ENCODE data around the gene EPHB1.

Gene EPHB1

GRCh38 chr3:135147657-135148056 lies 352.6 kb downstream of the EPHB1 start:
- in situ Hi-C loops (cut with MboI; ENCODE audit: low sequenced_read_pairs), result no loop called here

GRCh38 chr3:135148398-135149020 lies 353.4 kb downstream of the EPHB1 start:
- in situ Hi-C loops (cut with MboI; ENCODE audit: low sequenced_read_pairs), result no loop called here

- in situ Hi-C loops (cut with MboI; ENCODE audit: low sequenced_read_pairs), result no loop called here
Measured at GRCh38 chr3:135149707-135150681, 354.9 kb downstream of the EPHB1 start.

GRCh38 chr3:135154186-135154585 lies 359.1 kb downstream of the EPHB1 start:
- in situ Hi-C loops (cut with MboI; ENCODE audit: low sequenced_read_pairs), result no loop called here

- in situ Hi-C loops (cut with MboI; ENCODE audit: low sequenced_read_pairs), result no loop called here
Measured at GRCh38 chr3:135155228-135155627, 360.2 kb downstream of the EPHB1 start.

- in situ Hi-C loops (cut with MboI; ENCODE audit: low sequenced_read_pairs), result no loop called here
Measured at GRCh38 chr3:135155791-135156190, 360.7 kb downstream of the EPHB1 start.

GRCh38 chr3:135157045-135157740 lies 362.1 kb downstream of the EPHB1 start:
- in situ Hi-C loops (cut with MboI; ENCODE audit: low sequenced_read_pairs), result no loop called here

GRCh38 chr3:135158520-135158919 lies 363.5 kb downstream of the EPHB1 start:
- in situ Hi-C loops (cut with MboI; ENCODE audit: low sequenced_read_pairs), result no loop called here

- in situ Hi-C loops (cut with MboI; ENCODE audit: low sequenced_read_pairs), result no loop called here
Measured at GRCh38 chr3:135159681-135160247, 364.7 kb downstream of the EPHB1 start.

GRCh38 chr3:135161425-135161824 lies 366.4 kb downstream of the EPHB1 start:
- in situ Hi-C loops (cut with MboI; ENCODE audit: low sequenced_read_pairs), result no loop called here

- in situ Hi-C loops (cut with MboI; ENCODE audit: low sequenced_read_pairs), result no loop called here
Measured at GRCh38 chr3:135163701-135164100, 368.6 kb downstream of the EPHB1 start.

GRCh38 chr3:135165260-135165659 lies 370.2 kb downstream of the EPHB1 start:
- in situ Hi-C loops (cut with MboI; ENCODE audit: low sequenced_read_pairs), result no loop called here

GRCh38 chr3:135166266-135166825 lies 371.3 kb downstream of the EPHB1 start:
- in situ Hi-C loops (cut with MboI; ENCODE audit: low sequenced_read_pairs), result no loop called here

GRCh38 chr3:135168822-135169221 lies 373.8 kb downstream of the EPHB1 start:
- in situ Hi-C loops (cut with MboI; ENCODE audit: low sequenced_read_pairs), result no loop called here

- in situ Hi-C loops (cut with MboI; ENCODE audit: low sequenced_read_pairs), result no loop called here
Measured at GRCh38 chr3:135169651-135170050, 374.6 kb downstream of the EPHB1 start.

- in situ Hi-C loops (cut with MboI; ENCODE audit: low sequenced_read_pairs), result no loop called here
Measured at GRCh38 chr3:135170732-135171131, 375.7 kb downstream of the EPHB1 start.

GRCh38 chr3:135172191-135172869 lies 377.3 kb downstream of the EPHB1 start:
- in situ Hi-C loops (cut with MboI; ENCODE audit: low sequenced_read_pairs), result no loop called here

GRCh38 chr3:135175728-135176277 lies 380.7 kb downstream of the EPHB1 start:
- in situ Hi-C loops (cut with MboI; ENCODE audit: low sequenced_read_pairs), result no loop called here

GRCh38 chr3:135176881-135177280 lies 381.8 kb downstream of the EPHB1 start:
- in situ Hi-C loops (cut with MboI; ENCODE audit: low sequenced_read_pairs), result no loop called here

GRCh38 chr3:135178566-135178965 lies 383.5 kb downstream of the EPHB1 start:
- in situ Hi-C loops (cut with MboI; ENCODE audit: low sequenced_read_pairs), result no loop called here

Measured in hTERT RPE-1 (cell line).